Measurements from ENCODE around the gene ADGRL4.
"Not testable (repeated sequence)": the region's sequence is repeated elsewhere in the genome, so short reads cannot be mapped to it uniquely, and the experiment has no call there.

The ADGRL4 gene

GRCh38 chr1:79006564-79006963, at the start of gene ADGRL4:
ADGRL4 (minus strand) TSS chr1:79006730; CDS start chr1:79006654, 76 bp downstream.
- peak; percentile 85 for DNase-seq

- no peak for DNase-seq
These were observed 49.3 kb upstream of the ADGRL4 start for GRCh38 chr1:79055856-79056255.

- DNase-seq, result no peak
These were observed 46.4 kb upstream of the ADGRL4 start for GRCh38 chr1:79052829-79053449.

GRCh38 chr1:79044974-79045650, 38.6 kb upstream of the ADGRL4 start:
- peak; percentile 53 for DNase-seq

- DNase-seq, result no peak
These were observed 37.0 kb upstream of the ADGRL4 start for GRCh38 chr1:79043506-79043905.

- DNase-seq, result no peak
These were observed 36.0 kb upstream of the ADGRL4 start for GRCh38 chr1:79042539-79042938.

- DNase-seq, result no peak
These were observed 35.6 kb upstream of the ADGRL4 start for GRCh38 chr1:79042117-79042516.

- no peak for DNase-seq
These were observed 35.1 kb upstream of the ADGRL4 start for GRCh38 chr1:79041666-79042065.

GRCh38 chr1:79040424-79041082, 34.0 kb upstream of the ADGRL4 start:
- no peak for DNase-seq

GRCh38 chr1:79037085-79037484, 30.6 kb upstream of the ADGRL4 start:
- no peak for DNase-seq

GRCh38 chr1:79012500-79012899, 6.0 kb upstream of the ADGRL4 start:
- DNase-seq, result no peak

- DNase-seq, result no peak
These were observed 4.1 kb upstream of the ADGRL4 start for GRCh38 chr1:79010589-79010988.

- DNase-seq, result no peak
These were observed 585 bp downstream of the ADGRL4 start for GRCh38 chr1:79005945-79006344.

GRCh38 chr1:79004916-79005315, 1.6 kb downstream of the ADGRL4 start:
- no peak for DNase-seq

GRCh38 chr1:78996791-78997190, 9.7 kb downstream of the ADGRL4 start:
- DNase-seq, result no peak

- DNase-seq, result no peak
These were observed 19.5 kb downstream of the ADGRL4 start for GRCh38 chr1:78987042-78987441.

GRCh38 chr1:78980511-78980910, 26.0 kb downstream of the ADGRL4 start:
- DNase-seq, result no peak

GRCh38 chr1:78972723-78973122, 33.8 kb downstream of the ADGRL4 start:
- no peak for DNase-seq

- not testable (repeated sequence) for DNase-seq
These were observed 39.4 kb downstream of the ADGRL4 start for GRCh38 chr1:78967091-78967490.

GRCh38 chr1:78958711-78959110, 47.8 kb downstream of the ADGRL4 start:
- DNase-seq, result no peak

- DNase-seq, result no peak
These were observed 55.7 kb downstream of the ADGRL4 start for GRCh38 chr1:78950826-78951225.

GRCh38 chr1:78949227-78949626, 57.3 kb downstream of the ADGRL4 start:
- no peak for DNase-seq

- no peak for DNase-seq
These were observed 87.4 kb downstream of the ADGRL4 start for GRCh38 chr1:78919150-78919549.

- DNase-seq, result no peak
These were observed 88.4 kb downstream of the ADGRL4 start for GRCh38 chr1:78918157-78918556.

All from islet precursor cell (in vitro differentiated cells).